WTC11 (cell line): Measurements from ENCODE around the gene KNDC1. TPM values are rescaled to one million over a fixed set of nuclear protein-coding genes. Genes with fewer than 3 reads are reported as not detected.

Experiments used
- ATAC-seq: fragments of 200-7000 bp; cut with Tn5 transposase; 2 replicates; pipeline ENCODE4 v1.10.0; 2021; ENCODE audit warnings: mild to moderate bottlenecking, moderate library complexity
- CTCF ChIA-PET: fragments of 300-600 bp; sonication (Branson Sonifier 250); formaldehyde crosslinking; loops from one replicate; lab custom pipeline; 2021; ENCODE audit warnings: antibody characterized with exemption; lab: Charles Lee
- POLR2A ChIA-PET: fragments of 350-600 bp; sonication (Branson Sonifier 250); formaldehyde crosslinking; loops from one replicate; lab custom pipeline; 2021; ENCODE audit warnings: antibody characterized with exemption; lab: Charles Lee
- DNase-seq: peaks from one replicate; pipeline ENCODE4 v3.0.0; 2021; ENCODE audit warnings: low spot score
- H3K27ac Mint-ChIP-seq: 2 replicates; pipeline ENCODE4 v1.8.0; 2021; ENCODE audit warnings: mixed read lengths
- H3K27me3 Mint-ChIP-seq: 2 replicates; pipeline ENCODE4 v1.8.0; 2021; ENCODE audit warnings: low read depth, mild to moderate bottlenecking, moderate library complexity, mixed read lengths
- H3K36me3 Mint-ChIP-seq: 2 replicates; pipeline ENCODE4 v1.8.0; 2021; ENCODE audit warnings: mixed read lengths
- H3K4me1 Mint-ChIP-seq: 2 replicates; pipeline ENCODE4 v1.8.0; 2022; ENCODE audit warnings: mixed read lengths
- H3K4me3 Mint-ChIP-seq: 2 replicates; pipeline ENCODE4 v1.8.0; 2021; ENCODE audit warnings: mild to moderate bottlenecking, moderate library complexity, mixed read lengths
- H3K9me3 Mint-ChIP-seq: 2 replicates; pipeline ENCODE4 v1.8.0; 2021; ENCODE audit warnings: mixed read lengths
- AFF4 ChIP-seq: sonication (generic); formaldehyde crosslinking; IDR thresholded peaks from 2 replicates; pipeline ENCODE4 v1.8.1; 2023; ENCODE audit warnings: mild to moderate bottlenecking, missing genetic modification reagents, borderline replicate concordance
- ATF6 ChIP-seq: sonication (generic); formaldehyde crosslinking; IDR thresholded peaks from 2 replicates; pipeline ENCODE4 v1.8.1; 2023; ENCODE audit warnings: mild to moderate bottlenecking, missing genetic modification reagents
- FOXJ3 ChIP-seq: sonication (generic); formaldehyde crosslinking; IDR thresholded peaks from 2 replicates; pipeline ENCODE4 v1.9.0; 2021; ENCODE audit warnings: missing genetic modification reagents, mild to moderate bottlenecking, borderline replicate concordance
- FOXK1 ChIP-seq: sonication (generic); formaldehyde crosslinking; IDR thresholded peaks from 2 replicates; pipeline ENCODE4 v1.8.0; 2022; ENCODE audit warnings: mild to moderate bottlenecking, moderate library complexity, missing genetic modification reagents
- GRHL2 ChIP-seq: fragments of 250-450 bp; sonication (Bioruptor Pico); IDR thresholded peaks from 2 replicates; pipeline ENCODE4 v1.8.0; 2022; ENCODE audit warnings: mild to moderate bottlenecking, moderate library complexity; ENCODE audit not compliant: insufficient replicate concordance, severe bottlenecking
- HMGXB4 ChIP-seq: sonication (generic); formaldehyde crosslinking; IDR thresholded peaks from 2 replicates; pipeline ENCODE4 v1.8.1; 2023; ENCODE audit warnings: mild to moderate bottlenecking, moderate library complexity, missing genetic modification reagents
- JUN ChIP-seq: sonication (generic); formaldehyde crosslinking; IDR thresholded peaks from 2 replicates; pipeline ENCODE4 v1.8.0; 2023; ENCODE audit warnings: mild to moderate bottlenecking, missing genetic modification reagents
- MXD4 ChIP-seq: fragments of 250-450 bp; sonication (Bioruptor Pico); IDR thresholded peaks from 2 replicates; pipeline ENCODE4 v1.8.0; 2021; ENCODE audit warnings: mild to moderate bottlenecking, moderate library complexity, borderline replicate concordance
- NFE2L1 ChIP-seq: sonication (generic); formaldehyde crosslinking; IDR thresholded peaks from 2 replicates; pipeline ENCODE4 v1.8.1; 2023; ENCODE audit warnings: missing genetic modification reagents
- OVOL2 ChIP-seq: fragments of 250-450 bp; sonication (Bioruptor Pico); IDR thresholded peaks from 2 replicates; pipeline ENCODE4 v1.9.0; 2021; ENCODE audit warnings: mild to moderate bottlenecking, borderline replicate concordance
- PRRX2 ChIP-seq: fragments of 250-450 bp; sonication (Bioruptor Pico); IDR thresholded peaks from 2 replicates; pipeline ENCODE4 v1.8.0; 2021; ENCODE audit warnings: mild to moderate bottlenecking
- SMAD4 ChIP-seq: sonication (generic); formaldehyde crosslinking; IDR thresholded peaks from 2 replicates; pipeline ENCODE4 v1.8.0; 2022; ENCODE audit warnings: mild to moderate bottlenecking, missing genetic modification reagents
- SP1 ChIP-seq: sonication (generic); formaldehyde crosslinking; conservative IDR thresholded peaks from 2 replicates; pipeline ENCODE4 v1.8.1; 2022; ENCODE audit warnings: missing genetic modification reagents
- TEAD1 ChIP-seq: sonication (generic); formaldehyde crosslinking; IDR thresholded peaks from 2 replicates; pipeline ENCODE4 v1.8.0; 2022; ENCODE audit warnings: mild to moderate bottlenecking, missing genetic modification reagents
- ZSCAN18 ChIP-seq: fragments of 250-450 bp; sonication (Bioruptor Pico); IDR thresholded peaks from 2 replicates; pipeline ENCODE4 v2.1.2; 2022; ENCODE audit warnings: mild to moderate bottlenecking, moderate library complexity
- total RNA-seq: library from RNA; stranded (reverse); gene quantifications from 3 replicates; pipeline ENCODE4 v1.2.3, GENCODE V29; 2021
- TF ChIP-seq, protein P1 (sequence below): sonication (generic); formaldehyde crosslinking; IDR thresholded peaks from 2 replicates; pipeline ENCODE4 v1.8.1; 2022; ENCODE audit warnings: low read depth, mild to moderate bottlenecking, moderate library complexity, missing genetic modification reagents, borderline replicate concordance

KNDC1 gene
- total RNA-seq, 1 experiment from 2014 or later: 26.6 TPM

GRCh38 chr10:133270773-133271297 lies 110.8 kb downstream of the KNDC1 start:
- ChIA-PET CTCF (interaction anchor here (1.1 kb wide), 1 partner anchor 37 kb away, joined by 4 read pairs; no protein-coding TSS in a partner anchor), POLR2A (no interaction called here)
- Mint-ChIP-seq H3K4me3 (no peak overlapping the region), H3K36me3 (no peaks in the 10 kb centered on the region), H3K4me1 (peaks cover 4% of the 10 kb centered on the region; the same call in 1 of the 2 replicates), H3K27me3 (no peaks in the 10 kb centered on the region), H3K27ac (no peak overlapping the region), H3K9me3 (no peaks in the 10 kb centered on the region)
- TF ChIP-seq ATF6 (CRISPR knock-in tag) (no peak), FOXK1 (no peak), ZSCAN18 (CRISPR knock-in tag) (no peak), NFE2L1 (CRISPR knock-in tag) (no peak)
- no peak for DNase-seq
- no peak for ATAC-seq

- POLR2A ChIA-PET: no interaction called here
- no peak for DNase-seq
Observed at GRCh38 chr10:133271521-133272300, 111.7 kb downstream of the KNDC1 start.

GRCh38 chr10:133272301-133272963 lies 112.4 kb downstream of the KNDC1 start:
- DNase-seq (no peak), ATAC-seq (no peak)
- ChIA-PET POLR2A (no interaction called here), CTCF (no interaction called here)
- Mint-ChIP-seq H3K27ac (no peak overlapping the region), H3K27me3 (no peaks in the 10 kb centered on the region), H3K36me3 (no peaks in the 10 kb centered on the region), H3K4me1 (peaks cover 6% of the 10 kb centered on the region; the same call in 1 of the 2 replicates), H3K4me3 (no peak overlapping the region), H3K9me3 (no peaks in the 10 kb centered on the region)
- TF ChIP-seq TEAD1 (CRISPR knock-in tag) (no peak), AFF4 (CRISPR knock-in tag) (no peak), OVOL2 (CRISPR knock-in tag) (no peak), GRHL2 (CRISPR knock-in tag) (no peak), JUN (no peak), SP1 (CRISPR knock-in tag) (no peak), SMAD4 (CRISPR knock-in tag) (no peak), FOXJ3 (CRISPR knock-in tag) (no peak), HMGXB4 (CRISPR knock-in tag) (no peak)

More at GRCh38 chr10:133271521-133272300, 111.7 kb downstream of the KNDC1 start:
- H3K4me1 Mint-ChIP-seq: peaks cover 6% of the 10 kb centered on the region; the same call in 1 of the 2 replicates
- TF ChIP-seq MXD4 (CRISPR knock-in tag): no peak
- TF ChIP-seq OVOL2 (CRISPR knock-in tag): no peak
- TF ChIP-seq PRRX2: no peak
- no peak for TF ChIP-seq FOXJ3 (CRISPR knock-in tag)
- TF ChIP-seq, protein P1, sequence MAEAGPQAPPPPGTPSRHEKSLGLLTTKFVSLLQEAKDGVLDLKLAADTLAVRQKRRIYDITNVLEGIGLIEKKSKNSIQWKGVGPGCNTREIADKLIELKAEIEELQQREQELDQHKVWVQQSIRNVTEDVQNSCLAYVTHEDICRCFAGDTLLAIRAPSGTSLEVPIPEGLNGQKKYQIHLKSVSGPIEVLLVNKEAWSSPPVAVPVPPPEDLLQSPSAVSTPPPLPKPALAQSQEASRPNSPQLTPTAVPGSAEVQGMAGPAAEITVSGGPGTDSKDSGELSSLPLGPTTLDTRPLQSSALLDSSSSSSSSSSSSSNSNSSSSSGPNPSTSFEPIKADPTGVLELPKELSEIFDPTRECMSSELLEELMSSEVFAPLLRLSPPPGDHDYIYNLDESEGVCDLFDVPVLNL (CRISPR knock-in tag): no peak
- no peaks in the 10 kb centered on the region for H3K36me3 Mint-ChIP-seq
- H3K4me3 Mint-ChIP-seq: no peak overlapping the region
- CTCF ChIA-PET: interaction anchor here (1.1 kb wide), 1 partner anchor 36 kb away, joined by 4 read pairs; no protein-coding TSS in a partner anchor
- no peaks in the 10 kb centered on the region for H3K27me3 Mint-ChIP-seq
- peak; percentile 31 for ATAC-seq
- no peak overlapping the region for H3K27ac Mint-ChIP-seq
- no peaks in the 10 kb centered on the region for H3K9me3 Mint-ChIP-seq
